ENCODE measurements around the gene GRXCR2. TPM values are rescaled to one million over a fixed set of nuclear protein-coding genes. Genes with fewer than 3 reads are reported as not detected.
"Not testable (repeated sequence)": the region's sequence is repeated elsewhere in the genome, so short reads cannot be mapped to it uniquely, and the experiment has no call there.

Gene GRXCR2
- total and polyA plus RNA-seq, 7 donors: not detected

DNA sequence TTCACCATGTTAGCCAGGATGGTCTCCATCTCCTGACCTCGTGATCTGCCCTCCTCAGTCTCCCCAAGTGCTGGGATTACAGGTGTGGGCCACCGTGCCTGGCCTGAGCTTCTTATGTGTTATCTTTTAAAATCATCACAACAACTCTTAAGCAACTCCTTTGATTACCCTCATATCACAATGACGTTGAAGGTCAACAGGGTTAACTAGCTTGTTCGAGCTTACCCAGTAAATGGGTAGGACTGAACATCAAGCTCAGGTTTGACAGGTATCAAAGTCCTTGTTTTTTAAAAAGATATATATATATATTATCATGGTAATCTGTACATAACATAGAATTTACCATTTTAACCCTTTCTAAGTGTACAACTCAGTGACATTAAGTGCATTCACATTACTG, 3.1 kb downstream of the GRXCR2 start:
- H3K27ac ChIP-seq: no peak overlapping the region
- no peak for ATAC-seq

DNA sequence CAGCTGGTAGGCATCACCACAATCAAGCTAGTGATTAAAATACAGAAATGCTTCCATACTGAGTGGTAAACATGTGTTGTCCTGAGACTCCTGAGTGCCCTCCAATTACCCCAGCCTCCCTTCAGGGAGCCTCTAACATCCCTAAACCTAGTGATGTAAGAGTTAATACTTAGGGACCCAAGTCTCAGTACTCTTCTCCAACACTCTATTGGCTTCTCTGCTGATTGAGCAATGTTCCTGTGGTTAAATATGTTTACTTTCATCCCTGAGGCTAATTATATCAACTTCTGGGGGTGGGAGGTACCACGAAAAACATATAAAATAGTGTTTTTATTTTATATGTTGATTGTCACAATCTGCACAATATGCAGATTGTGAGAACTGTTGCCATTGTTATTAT, 5.0 kb downstream of the GRXCR2 start:
- Histone ChIP-seq H3K36me3 (ENCODE audit: insufficient read depth in 1 of 2, low read depth in 1 of 2) (no peaks in the 10 kb centered on the region), H3K27ac (no peak overlapping the region), H3K4me1 (no peaks in the 10 kb centered on the region), H3K4me3 (no peak overlapping the region), H3K9me3 (no peaks in the 10 kb centered on the region), H3K27me3 (ENCODE audit: insufficient read depth in 3 of 3, low read length in 2 of 3) (peaks cover 0 to 2% (median 0%) of the 10 kb centered on the region in 3 donors)
- no peak for ATAC-seq
- no peak for DNase-seq
- TF ChIP-seq, protein P1, sequence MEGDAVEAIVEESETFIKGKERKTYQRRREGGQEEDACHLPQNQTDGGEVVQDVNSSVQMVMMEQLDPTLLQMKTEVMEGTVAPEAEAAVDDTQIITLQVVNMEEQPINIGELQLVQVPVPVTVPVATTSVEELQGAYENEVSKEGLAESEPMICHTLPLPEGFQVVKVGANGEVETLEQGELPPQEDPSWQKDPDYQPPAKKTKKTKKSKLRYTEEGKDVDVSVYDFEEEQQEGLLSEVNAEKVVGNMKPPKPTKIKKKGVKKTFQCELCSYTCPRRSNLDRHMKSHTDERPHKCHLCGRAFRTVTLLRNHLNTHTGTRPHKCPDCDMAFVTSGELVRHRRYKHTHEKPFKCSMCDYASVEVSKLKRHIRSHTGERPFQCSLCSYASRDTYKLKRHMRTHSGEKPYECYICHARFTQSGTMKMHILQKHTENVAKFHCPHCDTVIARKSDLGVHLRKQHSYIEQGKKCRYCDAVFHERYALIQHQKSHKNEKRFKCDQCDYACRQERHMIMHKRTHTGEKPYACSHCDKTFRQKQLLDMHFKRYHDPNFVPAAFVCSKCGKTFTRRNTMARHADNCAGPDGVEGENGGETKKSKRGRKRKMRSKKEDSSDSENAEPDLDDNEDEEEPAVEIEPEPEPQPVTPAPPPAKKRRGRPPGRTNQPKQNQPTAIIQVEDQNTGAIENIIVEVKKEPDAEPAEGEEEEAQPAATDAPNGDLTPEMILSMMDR (IDR thresholded peaks at IDR 0.05): no peak
- intact Hi-C loops (cut with DNase I): no loop called here
- WGBS, 3 donors: 68 to 76% (median 70%) methylated on average over 1 of the region's 1 CpG

More for the DNA sequence above, 3.1 kb downstream of the GRXCR2 start:
- H3K4me1 ChIP-seq: no peaks in the 10 kb centered on the region
- intact Hi-C loops (cut with DNase I): no loop called here
- H3K27me3 ChIP-seq (ENCODE audit: insufficient read depth in 3 of 3, low read length in 2 of 3): peaks cover 0 to 2% (median 0%) of the 10 kb centered on the region in 3 donors
- no peaks in the 10 kb centered on the region for H3K36me3 ChIP-seq (ENCODE audit: insufficient read depth in 1 of 2, low read depth in 1 of 2)
- WGBS, 3 donors: 77 to 79% (median 77%) methylated on average over 4 of the region's 4 CpGs
- H3K9me3 ChIP-seq: no peaks in the 10 kb centered on the region
- H3K4me3 ChIP-seq: no peak overlapping the region
- TF ChIP-seq, protein P1 (IDR thresholded peaks at IDR 0.05): no peak
- no peak for DNase-seq

DNA sequence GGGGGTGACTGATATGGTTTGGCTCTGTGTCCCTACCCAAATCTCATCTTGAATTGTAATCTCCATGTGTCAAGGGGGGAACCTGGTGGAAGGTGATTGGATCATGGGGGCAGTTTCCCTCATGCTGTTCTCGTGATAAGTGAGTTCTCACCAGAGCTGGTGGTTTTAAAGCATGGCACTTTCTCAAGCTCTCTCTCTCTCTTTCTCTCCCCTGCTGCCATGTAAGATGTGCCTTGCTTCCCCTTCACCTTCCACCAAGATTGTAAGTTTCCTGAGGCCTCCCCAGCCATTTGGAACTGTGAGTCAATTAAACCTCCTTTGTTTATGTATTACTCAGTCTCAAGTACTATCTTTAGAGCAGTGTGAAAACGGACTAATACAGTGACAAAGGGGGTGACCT, 8.4 kb downstream of the GRXCR2 start:
- intact Hi-C loops (cut with DNase I); DNase-seq; H3K36me3 ChIP-seq (ENCODE audit: insufficient read depth in 1 of 2, low read depth in 1 of 2); H3K27me3 ChIP-seq (ENCODE audit: insufficient read depth in 3 of 3, low read length in 2 of 3); H3K4me1 ChIP-seq; H3K4me3 ChIP-seq; H3K9me3 ChIP-seq; H3K27ac ChIP-seq; ATAC-seq: not testable (repeated sequence)
- WGBS, 3 donors: 74 to 88% (median 85%) methylated on average over 2 of the region's 2 CpGs

- H3K4me3 ChIP-seq: no peak overlapping the region
- H3K4me1 ChIP-seq: no peaks in the 10 kb centered on the region
- DNase-seq (no peak), ATAC-seq (no peak)
- H3K27me3 ChIP-seq (ENCODE audit: insufficient read depth in 3 of 3, low read length in 2 of 3): peaks cover 0 to 2% (median 0%) of the 10 kb centered on the region in 3 donors
- no peak overlapping the region for H3K27ac ChIP-seq
- TF ChIP-seq, protein P1 (IDR thresholded peaks at IDR 0.05): no peak
- H3K36me3 ChIP-seq (ENCODE audit: insufficient read depth in 1 of 2, low read depth in 1 of 2): no peaks in the 10 kb centered on the region
- no peaks in the 10 kb centered on the region for H3K9me3 ChIP-seq
- 77 to 86% (median 78%) methylated on average over 3 of the region's 3 CpGs for WGBS, 3 donors
- intact Hi-C loops (cut with DNase I): no loop called here
Measured at GRCh38 chr5:145863003-145863402, 9.8 kb downstream of the GRXCR2 start.

DNA sequence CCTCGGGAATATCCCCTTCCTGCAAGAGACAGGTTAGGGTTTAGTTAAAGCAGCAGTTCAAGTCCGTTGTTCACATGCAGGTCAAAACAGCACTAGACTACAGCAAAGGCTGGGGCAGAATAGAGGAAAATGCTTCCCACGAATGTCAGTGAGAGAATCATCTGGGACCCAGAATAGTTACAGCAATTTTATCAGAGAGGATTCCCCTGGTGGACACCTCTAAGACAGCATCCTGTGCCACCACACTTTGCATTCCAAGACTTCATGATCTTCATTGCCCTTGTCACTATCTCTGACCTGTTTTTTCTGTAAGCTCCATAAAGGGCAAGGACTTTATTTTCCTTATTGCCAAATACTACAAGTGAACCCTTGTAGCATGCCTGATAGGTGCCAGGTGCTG, 12.9 kb downstream of the GRXCR2 start:
- H3K36me3 ChIP-seq (ENCODE audit: insufficient read depth in 1 of 2, low read depth in 1 of 2): no peaks in the 10 kb centered on the region
- ATAC-seq (no peak), DNase-seq (no peak)
- TF ChIP-seq, protein P1 (IDR thresholded peaks at IDR 0.05): no peak
- peaks cover 11% of the 10 kb centered on the region for H3K4me1 ChIP-seq
- no peaks in the 10 kb centered on the region for H3K27me3 ChIP-seq (ENCODE audit: insufficient read depth in 3 of 3, low read length in 2 of 3)
- H3K9me3 ChIP-seq: no peaks in the 10 kb centered on the region
- intact Hi-C loops (cut with DNase I): no loop called here
- whole genome bisulfite sequencing, 3 donors: 52 to 68% (median 52%) methylated on average over 3 of the region's 3 CpGs
- H3K27ac ChIP-seq: no peak overlapping the region
- no peak overlapping the region for H3K4me3 ChIP-seq
